Suprapubic skin (tissue), 4 donors: ENCODE results near the gene MRPL30. TPM values are rescaled to one million over a fixed set of nuclear protein-coding genes. Genes with fewer than 3 reads are reported as not detected.
"Not testable (repeated sequence)": the region's sequence is repeated elsewhere in the genome, so short reads cannot be mapped to it uniquely, and the experiment has no call there.

Source experiments
- DNase-seq, 2 donors: peaks; one replicate each; pipeline ENCODE4 v3.0.0-alpha.2; 2019; ENCODE audit warnings: low spot score in 2 of 2
- H3K27ac ChIP-seq: fragments of 200-600 bp; sonication (generic); one replicate; pipeline ENCODE4 v1.5.1; 2019
- H3K27me3 ChIP-seq: fragments of 200-600 bp; sonication (generic); one replicate; pipeline ENCODE4 v1.5.1; 2019
- H3K36me3 ChIP-seq: fragments of 200-600 bp; sonication (generic); one replicate; pipeline ENCODE4 v1.5.1; 2019
- H3K4me1 ChIP-seq: fragments of 200-600 bp; sonication (generic); one replicate; pipeline ENCODE4 v1.5.1; 2019
- H3K4me3 ChIP-seq: fragments of 200-600 bp; sonication (generic); one replicate; pipeline ENCODE4 v1.5.1; 2019; ENCODE audit warnings: mild to moderate bottlenecking
- H3K9me3 ChIP-seq: fragments of 200-600 bp; sonication (generic); one replicate; pipeline ENCODE4 v1.5.1; 2019
- EP300 ChIP-seq: sonication (generic); formaldehyde crosslinking; IDR thresholded peaks from one replicate; pipeline ENCODE4 v1.6.1; 2017; ENCODE audit warnings: antibody characterized with exemption
- POLR2A ChIP-seq, 2 donors: fragments of 450-650 bp; IDR thresholded peaks; one replicate each; pipeline ENCODE4 v1.6.1; 2017; ENCODE audit warnings: antibody characterized with exemption in 2 of 2, mild to moderate bottlenecking in 2 of 2, moderate library complexity in 2 of 2
- POLR2AphosphoS5 ChIP-seq, 3 donors: sonication (generic); formaldehyde crosslinking; IDR thresholded peaks; one replicate each; pipeline ENCODE4 v1.6.1; 2017; ENCODE audit warnings: antibody characterized with exemption in 3 of 3
- WGBS: methylation state at CpG from one replicate; pipeline ENCODE4 v1.1.5; 2018; 5-methylcytosine and 5-hydroxymethylcytosine counted together
- total RNA-seq, 4 donors: library from RNA; depleted of rRNA; stranded (reverse); fragments of >200 nt; gene quantifications; one replicate each; pipeline ENCODE4 v1.1.0, GENCODE V29; 2016
- TF ChIP-seq, protein P1 (sequence below), 2 donors: fragments of 200-600 bp in 1 of 2; fragments of 450-650 bp in 1 of 2; sonication (generic) in 1 of 2; IDR thresholded peaks; one replicate each; pipeline ENCODE4 v1.5.1; 2016 to 2019; ENCODE audit warnings: antibody characterized with exemption in 2 of 2, mild to moderate bottlenecking in 1 of 2, moderate library complexity in 1 of 2

Gene MRPL30
- total RNA-seq, 4 donors from 2014 or later = 19.4 to 32.3 (median 28.1) TPM

DNA sequence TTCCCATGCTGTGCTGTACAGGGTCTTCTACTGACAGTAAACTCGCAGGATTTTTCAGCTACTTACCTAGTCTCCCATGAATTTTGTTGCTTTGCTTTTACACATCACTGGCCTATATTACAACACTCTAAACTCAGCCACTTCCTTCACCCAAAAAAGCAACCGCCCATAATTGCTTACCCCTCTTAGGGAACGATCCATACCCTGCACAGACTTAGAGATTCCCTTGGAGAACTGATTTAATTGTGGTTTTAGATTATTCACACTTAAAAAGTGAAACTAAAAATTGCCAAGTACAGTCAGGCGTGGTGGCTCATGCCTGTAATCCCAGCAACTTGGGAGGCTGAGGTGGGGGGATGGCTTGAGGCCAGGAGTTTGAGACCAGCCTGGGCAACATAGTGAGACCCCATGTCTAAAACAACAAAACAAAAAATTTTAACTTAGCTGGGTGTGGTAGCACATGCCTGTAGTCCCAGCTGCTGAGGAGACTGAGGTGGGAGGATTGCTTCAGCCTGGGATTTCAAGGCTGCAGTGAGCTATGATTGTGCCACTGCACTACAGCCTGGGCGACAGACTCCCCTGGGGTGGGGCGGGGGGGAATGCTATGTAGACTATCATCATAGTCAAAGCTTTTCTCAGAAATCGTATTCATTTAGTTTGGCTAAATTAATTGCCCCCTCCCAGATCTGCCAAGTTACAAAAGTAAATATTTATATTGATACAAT, 19.3 kb downstream of the MRPL30 start:
- no peak for DNase-seq
- TF ChIP-seq EP300 (no peak), POLR2A (IDR thresholded peaks at IDR 0.05) (no peak), POLR2AphosphoS5 (IDR thresholded peaks at IDR 0.05) (no peak)
- TF ChIP-seq, protein P1, sequence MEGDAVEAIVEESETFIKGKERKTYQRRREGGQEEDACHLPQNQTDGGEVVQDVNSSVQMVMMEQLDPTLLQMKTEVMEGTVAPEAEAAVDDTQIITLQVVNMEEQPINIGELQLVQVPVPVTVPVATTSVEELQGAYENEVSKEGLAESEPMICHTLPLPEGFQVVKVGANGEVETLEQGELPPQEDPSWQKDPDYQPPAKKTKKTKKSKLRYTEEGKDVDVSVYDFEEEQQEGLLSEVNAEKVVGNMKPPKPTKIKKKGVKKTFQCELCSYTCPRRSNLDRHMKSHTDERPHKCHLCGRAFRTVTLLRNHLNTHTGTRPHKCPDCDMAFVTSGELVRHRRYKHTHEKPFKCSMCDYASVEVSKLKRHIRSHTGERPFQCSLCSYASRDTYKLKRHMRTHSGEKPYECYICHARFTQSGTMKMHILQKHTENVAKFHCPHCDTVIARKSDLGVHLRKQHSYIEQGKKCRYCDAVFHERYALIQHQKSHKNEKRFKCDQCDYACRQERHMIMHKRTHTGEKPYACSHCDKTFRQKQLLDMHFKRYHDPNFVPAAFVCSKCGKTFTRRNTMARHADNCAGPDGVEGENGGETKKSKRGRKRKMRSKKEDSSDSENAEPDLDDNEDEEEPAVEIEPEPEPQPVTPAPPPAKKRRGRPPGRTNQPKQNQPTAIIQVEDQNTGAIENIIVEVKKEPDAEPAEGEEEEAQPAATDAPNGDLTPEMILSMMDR (IDR thresholded peaks at IDR 0.05) = no peak
- Histone ChIP-seq H3K4me3 (no peak overlapping the region), H3K9me3 (peaks cover under 1% of the 10 kb centered on the region), H3K27ac (no peak overlapping the region), H3K27me3 (no peaks in the 10 kb centered on the region), H3K36me3 (peaks cover 30% of the 10 kb centered on the region), H3K4me1 (no peaks in the 10 kb centered on the region)
- WGBS = 92% methylated on average over 7 of the region's 7 CpGs

DNA sequence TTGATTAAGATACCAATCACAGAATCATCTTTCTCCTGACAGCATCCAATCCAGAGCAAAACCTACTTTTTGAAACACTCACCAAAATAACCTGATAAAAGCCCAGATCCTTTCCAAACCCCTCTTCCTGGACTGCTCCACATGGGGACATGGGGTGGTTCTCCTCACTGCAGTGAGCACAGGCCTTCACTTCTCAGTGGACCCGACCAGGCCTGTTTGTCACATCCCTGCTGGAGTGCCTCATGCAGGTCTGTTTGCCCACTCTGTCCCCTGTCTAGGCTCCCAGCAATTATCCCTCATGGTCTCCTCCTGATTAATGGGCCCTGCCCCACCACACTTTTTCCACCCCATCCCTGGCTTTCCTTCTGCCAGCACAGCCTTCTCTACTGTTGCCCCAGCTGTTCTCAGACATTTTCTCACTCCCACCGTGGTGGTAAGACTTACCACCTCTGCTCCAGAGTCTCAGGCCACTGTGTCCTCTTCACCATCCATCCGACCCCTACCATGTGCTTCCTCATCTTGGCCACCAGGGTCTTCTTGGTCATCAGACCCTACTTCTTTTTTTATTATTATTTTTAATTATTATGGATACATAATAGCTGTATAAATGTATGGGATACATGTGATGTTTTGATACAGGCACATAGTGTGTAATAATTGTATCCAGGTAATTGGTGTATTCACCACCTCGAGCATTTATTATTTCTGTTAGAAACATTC, 21.1 kb downstream of the MRPL30 start:
- no peaks in the 10 kb centered on the region for H3K4me1 ChIP-seq
- TF ChIP-seq, protein P1 (IDR thresholded peaks at IDR 0.05) = no peak
- TF ChIP-seq EP300 = no peak
- no peak for TF ChIP-seq POLR2AphosphoS5 (IDR thresholded peaks at IDR 0.05)
- no peak for TF ChIP-seq POLR2A (IDR thresholded peaks at IDR 0.05)
- no peaks in the 10 kb centered on the region for H3K27me3 ChIP-seq
- H3K36me3 ChIP-seq = peaks cover 11% of the 10 kb centered on the region
- DNase-seq = no peak
- no peak overlapping the region for H3K27ac ChIP-seq
- H3K4me3 ChIP-seq = no peak overlapping the region
- 92% methylated on average over 4 of the region's 4 CpGs for WGBS
- peaks cover 4% of the 10 kb centered on the region for H3K9me3 ChIP-seq

DNA sequence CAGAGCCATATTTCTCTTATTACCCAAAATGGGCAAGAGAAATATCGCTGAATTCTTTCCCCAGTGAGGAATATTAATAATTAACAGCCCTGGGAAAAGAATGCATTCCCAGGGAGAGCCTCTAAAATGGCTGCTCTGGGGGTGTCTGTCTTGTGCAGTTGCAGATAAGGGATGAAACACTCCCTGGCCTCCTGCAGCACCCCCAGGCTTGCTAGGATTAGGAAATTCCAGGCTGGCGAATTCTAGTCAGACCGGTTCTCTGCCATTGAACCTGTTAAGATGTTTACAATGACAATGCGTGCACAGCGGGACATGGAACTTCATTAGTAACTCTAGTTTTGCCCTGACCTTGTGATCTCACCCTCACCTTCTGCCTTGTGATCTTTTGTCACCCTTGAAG, 24.5 kb downstream of the MRPL30 start:
- DNase-seq = no peak
- Histone ChIP-seq H3K9me3 (peaks cover 4% of the 10 kb centered on the region), H3K4me3 (no peak overlapping the region), H3K36me3 (no peaks in the 10 kb centered on the region), H3K27me3 (no peaks in the 10 kb centered on the region), H3K27ac (no peak overlapping the region), H3K4me1 (no peaks in the 10 kb centered on the region)
- TF ChIP-seq, protein P1 (IDR thresholded peaks at IDR 0.05) = no peak
- TF ChIP-seq POLR2AphosphoS5 (IDR thresholded peaks at IDR 0.05) (no peak), POLR2A (IDR thresholded peaks at IDR 0.05) (no peak), EP300 (no peak)
- 84% methylated on average over 5 of the region's 5 CpGs for WGBS

DNA sequence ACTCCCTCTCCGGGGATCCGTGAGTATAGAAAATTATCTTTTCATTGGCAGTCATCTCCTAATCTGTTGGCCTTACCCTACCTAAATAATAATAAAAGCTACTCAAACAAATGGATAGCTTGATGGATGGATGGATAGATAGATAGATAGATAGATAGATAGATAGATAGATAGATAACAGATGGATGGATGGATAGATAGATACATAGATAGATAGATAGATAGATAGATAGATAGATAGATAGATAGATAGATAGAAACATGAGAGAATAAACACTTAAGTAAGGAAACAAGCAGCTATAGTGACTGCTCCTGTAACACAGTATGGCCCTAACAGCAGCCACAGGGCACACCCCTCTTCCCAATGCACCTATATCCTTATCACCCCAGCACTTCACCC, 35.1 kb downstream of the MRPL30 start:
- Histone ChIP-seq H3K4me1 (no peaks in the 10 kb centered on the region), H3K36me3 (no peaks in the 10 kb centered on the region), H3K4me3 (no peak overlapping the region), H3K27ac (no peak overlapping the region), H3K27me3 (no peaks in the 10 kb centered on the region), H3K9me3 (no peaks in the 10 kb centered on the region)
- TF ChIP-seq POLR2AphosphoS5 (IDR thresholded peaks at IDR 0.05) (no peak), POLR2A (IDR thresholded peaks at IDR 0.05) (no peak), EP300 (no peak)
- TF ChIP-seq, protein P1 (IDR thresholded peaks at IDR 0.05) = no peak
- no peak for DNase-seq
- 96% methylated on average over 2 of the region's 2 CpGs for WGBS

- no peaks in the 10 kb centered on the region for H3K4me1 ChIP-seq
- H3K4me3 ChIP-seq = no peak overlapping the region
- no peak overlapping the region for H3K27ac ChIP-seq
- H3K36me3 ChIP-seq = no peaks in the 10 kb centered on the region
- TF ChIP-seq POLR2AphosphoS5 (IDR thresholded peaks at IDR 0.05) = no peak
- no peak for TF ChIP-seq EP300
- TF ChIP-seq, protein P1 (IDR thresholded peaks at IDR 0.05) = no peak
- TF ChIP-seq POLR2A (IDR thresholded peaks at IDR 0.05) = no peak
- no peak for DNase-seq
- WGBS = 74% methylated on average over 4 of the region's 4 CpGs
- no peaks in the 10 kb centered on the region for H3K27me3 ChIP-seq
- H3K9me3 ChIP-seq = no peaks in the 10 kb centered on the region
Observed at GRCh38 chr2:99217929-99218501, 37.0 kb downstream of the MRPL30 start.

GRCh38 chr2:99233177-99233576, 52.2 kb downstream of the MRPL30 start:
- H3K27me3 ChIP-seq, H3K27ac ChIP-seq, DNase-seq, H3K9me3 ChIP-seq, H3K4me1 ChIP-seq, H3K36me3 ChIP-seq, H3K4me3 ChIP-seq: not testable (repeated sequence)
